ENCODE measurements around the gene PTPN21. TPM values are rescaled to one million over a fixed set of nuclear protein-coding genes. Genes with fewer than 3 reads are reported as not detected.

The PTPN21 gene
- total and polyA plus RNA-seq, 2 donors (not counting 3 experiments of a cell fraction or from before 2014, with no cell fraction given), result 9.2 to 16.1 TPM

DNA sequence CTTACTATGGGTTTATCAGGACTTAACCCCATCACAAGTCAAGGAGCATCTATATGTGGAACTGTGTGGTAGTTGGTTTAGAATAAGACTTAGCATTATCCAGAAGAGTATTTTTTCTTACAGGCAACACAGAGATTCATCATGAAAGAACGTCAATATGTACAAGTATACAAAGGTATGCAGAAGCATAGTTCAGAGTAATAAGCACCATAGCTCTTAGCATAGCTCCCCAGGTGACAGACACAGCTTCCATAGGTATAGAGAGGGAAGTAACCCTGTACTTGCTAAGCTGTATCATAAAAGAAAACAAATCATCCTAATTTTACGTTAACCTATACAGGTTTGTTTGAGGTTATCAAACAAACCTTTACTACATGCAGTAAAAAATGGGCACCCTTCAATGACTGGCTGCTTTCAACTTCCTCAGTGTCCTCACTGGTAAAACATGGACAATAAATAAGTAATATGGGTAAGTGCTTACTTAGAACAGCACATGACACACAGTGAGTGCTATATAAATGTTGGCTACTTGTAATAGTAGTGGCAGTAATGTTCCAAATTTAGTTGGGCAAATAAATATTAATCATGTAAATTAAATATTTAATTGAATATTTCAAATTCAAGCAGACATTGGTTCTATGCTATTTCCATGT is 50.9 kb downstream of the PTPN21 start:
- dilution Hi-C loops (cut with MboI; ENCODE audit: extremely low pct_ligation_motif_present, low sequenced_read_pairs) (no loop called here), intact Hi-C loops (cut with micrococcal nuclease) (no loop called here)
- Histone ChIP-seq H3K4me1 (ENCODE audit: control insufficient read depth, extremely low read depth, insufficient read depth, low read length) (no peaks in the 10 kb centered on the region), H4K20me1 (replicated peaks; ENCODE audit: control insufficient read depth, extremely low read depth, insufficient read depth, low read length) (no peaks in the 10 kb centered on the region), H3K9ac (replicated peaks; ENCODE audit: extremely low read depth, insufficient read depth, low read length) (no peak overlapping the region), H3K4me3 (replicated peaks in 1 of 3; ENCODE audit: insufficient read depth in 1 of 3, low read depth in 1 of 3, low read length in 3 of 3) (no peak overlapping the region), H3K36me3 (ENCODE audit: control insufficient read depth in 2 of 2, extremely low read depth in 1 of 2, insufficient read depth in 2 of 2, low read length in 2 of 2) (peaks cover 12 to 13% of the 10 kb centered on the region in 2 experiments), H3K27me3 (ENCODE audit: control insufficient read depth in 2 of 2, insufficient read depth in 2 of 2, low read length in 2 of 2) (no peaks in the 10 kb centered on the region), H3K27ac (ENCODE audit: insufficient read depth, low read depth, low read length) (no peak overlapping the region), H3K4me2 (ENCODE audit: insufficient read depth, low read length) (no peak overlapping the region), H2AFZ (ENCODE audit: low read depth, low read length) (no peak overlapping the region), H3K79me2 (ENCODE audit: control insufficient read depth, insufficient read depth, low read length) (no peaks in the 10 kb centered on the region), H3K9me3 (replicated peaks; ENCODE audit: control insufficient read depth, insufficient read depth, low read length) (no peaks in the 10 kb centered on the region), H3K9me1 (replicated peaks; ENCODE audit: control insufficient read depth, extremely low read depth, insufficient read depth, low read length) (no peaks in the 10 kb centered on the region)
- ChIA-PET CTCF (interaction anchor here (0.9 kb wide), 1 partner anchor 11 kb away, joined by 3 read pairs; no protein-coding TSS in a partner anchor), POLR2A (no interaction called here)
- DNase-seq (ENCODE audit: low read depth, low spot score) (no peak), FAIRE-seq (no peak)
- TF ChIP-seq MYC (IDR thresholded peaks at IDR 0.05; ENCODE audit: low read depth, low read length) (no peak), EZH2 (IDR thresholded peaks at IDR 0.05; ENCODE audit: borderline replicate concordance, low read depth, low read length, severe bottlenecking) (no peak), GATA2 (IDR thresholded peaks at IDR 0.05; ENCODE audit: insufficient read depth, insufficient read length, low read depth, low read length) (no peak), POLR2AphosphoS5 (IDR thresholded peaks at IDR 0.05; ENCODE audit: insufficient read depth, low read depth, low read length) (no peak), POLR2A (IDR thresholded peaks at IDR 0.05; ENCODE audit: low read depth, low read length) (no peak), CTCF (IDR thresholded peaks at IDR 0.05; ENCODE audit: extremely low read depth in 1 of 2, insufficient read depth in 1 of 2, low read depth in 1 of 2, low read length in 2 of 2) (no peak), JUN (IDR thresholded peaks at IDR 0.05; ENCODE audit: borderline replicate concordance, insufficient read depth, insufficient read length, low read depth) (no peak), FOS (IDR thresholded peaks at IDR 0.05; ENCODE audit: borderline replicate concordance, insufficient read depth, low read length) (no peak)
- TF ChIP-seq, protein P1, sequence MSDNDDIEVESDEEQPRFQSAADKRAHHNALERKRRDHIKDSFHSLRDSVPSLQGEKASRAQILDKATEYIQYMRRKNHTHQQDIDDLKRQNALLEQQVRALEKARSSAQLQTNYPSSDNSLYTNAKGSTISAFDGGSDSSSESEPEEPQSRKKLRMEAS (IDR thresholded peaks at IDR 0.05; ENCODE audit: insufficient read depth, insufficient read length), result no peak
- BruUV-seq (replicated peaks), result no TSS peak

Data from endothelial cell of umbilical vein (primary cell).